SK-N-SH treated with all-trans-retinoic acid at 6 μM for 48 hours (cell line): ENCODE measurements around the gene MYH1.

Source experiments
- ATAC-seq: fragments of 200-7000 bp; cut with Tn5 transposase; 3 replicates; pipeline ENCODE4 v1.9.1; 2020; ENCODE audit warnings: mild to moderate bottlenecking, moderate library complexity
- ARNTL ChIP-seq: fragments of 450-650 bp; formaldehyde crosslinking; IDR thresholded peaks from 2 replicates; pipeline ENCODE4 v1.5.0; 2020; ENCODE audit warnings: low read depth, mild to moderate bottlenecking, moderate library complexity, borderline replicate concordance
- BACH2 ChIP-seq: fragments of 250-450 bp; sonication (Bioruptor Pico); IDR thresholded peaks from 2 replicates; pipeline ENCODE4 v1.9.0; 2021; ENCODE audit warnings: mild to moderate bottlenecking, borderline replicate concordance
- CREB5 ChIP-seq: fragments of 250-450 bp; sonication (Bioruptor Pico); IDR thresholded peaks from 2 replicates; pipeline ENCODE4 v1.5.1; 2020; ENCODE audit warnings: low read depth, mild to moderate bottlenecking, moderate library complexity
- CSDC2 ChIP-seq: fragments of 250-450 bp; sonication (Bioruptor Pico); IDR thresholded peaks from 2 replicates; pipeline ENCODE4 v1.5.0; 2020; ENCODE audit warnings: mild to moderate bottlenecking, moderate library complexity
- CSRNP3 ChIP-seq: fragments of 250-450 bp; sonication (Bioruptor Pico); IDR thresholded peaks from 2 replicates; pipeline ENCODE4 v1.5.1; 2021; ENCODE audit warnings: mild to moderate bottlenecking, moderate library complexity
- ESRRG ChIP-seq: fragments of 250-450 bp; sonication (Bioruptor Pico); IDR thresholded peaks from 2 replicates; pipeline ENCODE4 v1.6.1; 2021; ENCODE audit warnings: mild to moderate bottlenecking
- ISL1 ChIP-seq: fragments of 250-450 bp; sonication (Bioruptor Pico); IDR thresholded peaks from 2 replicates; pipeline ENCODE4 v2.1.2; 2022; ENCODE audit warnings: mild to moderate bottlenecking, moderate library complexity
- OSR1 ChIP-seq: fragments of 250-450 bp; sonication (Bioruptor Pico); IDR thresholded peaks from 2 replicates; pipeline ENCODE4 v1.8.0; 2022; ENCODE audit warnings: moderate library complexity, mild to moderate bottlenecking, inconsistent platforms
- PATZ1 ChIP-seq: fragments of 250-450 bp; sonication (Bioruptor Pico); IDR thresholded peaks from 2 replicates; pipeline ENCODE4 v1.8.0; 2020; ENCODE audit warnings: mild to moderate bottlenecking, moderate library complexity, borderline replicate concordance
- POU6F1 ChIP-seq: fragments of 250-450 bp; sonication (Bioruptor Pico); IDR thresholded peaks from 2 replicates; pipeline ENCODE4 v1.8.0; 2021; ENCODE audit warnings: low read depth, mild to moderate bottlenecking, moderate library complexity, borderline replicate concordance
- PPARA ChIP-seq: fragments of 250-450 bp; sonication (Bioruptor Pico); IDR thresholded peaks from 2 replicates; pipeline ENCODE4 v1.5.0; 2020; ENCODE audit warnings: mild to moderate bottlenecking, borderline replicate concordance
- RARB ChIP-seq: fragments of 250-450 bp; sonication (Bioruptor Pico); IDR thresholded peaks from 2 replicates; pipeline ENCODE4 v1.8.0; 2021; ENCODE audit warnings: mild to moderate bottlenecking, moderate library complexity
- SNAI2 ChIP-seq: fragments of 250-450 bp; sonication (Bioruptor Pico); IDR thresholded peaks from 2 replicates; pipeline ENCODE4 v1.5.0; 2020; ENCODE audit warnings: mild to moderate bottlenecking, moderate library complexity
- TCF4 ChIP-seq: fragments of 250-450 bp; sonication (Bioruptor Pico); IDR thresholded peaks from 2 replicates; pipeline ENCODE4 v1.8.0; 2021; ENCODE audit warnings: mild to moderate bottlenecking, moderate library complexity, borderline replicate concordance
- TOX ChIP-seq: fragments of 250-450 bp; sonication (Bioruptor Pico); IDR thresholded peaks from 2 replicates; pipeline ENCODE4 v1.8.0; 2021; ENCODE audit warnings: mild to moderate bottlenecking, moderate library complexity, borderline replicate concordance
- TSHZ2 ChIP-seq: fragments of 250-450 bp; sonication (Bioruptor Pico); IDR thresholded peaks from 2 replicates; pipeline ENCODE4 v1.5.0; 2020; ENCODE audit warnings: mild to moderate bottlenecking, moderate library complexity
- ZC3H10 ChIP-seq: fragments of 250-450 bp; sonication (Bioruptor Pico); IDR thresholded peaks from 2 replicates; pipeline ENCODE4 v1.5.1; 2021; ENCODE audit warnings: mild to moderate bottlenecking, moderate library complexity
- ZFP3 ChIP-seq: fragments of 250-450 bp; sonication (Bioruptor Pico); IDR thresholded peaks from 2 replicates; pipeline ENCODE4 v1.5.0; 2020; ENCODE audit warnings: mild to moderate bottlenecking, moderate library complexity
- ZFP30 ChIP-seq: fragments of 450-650 bp; formaldehyde crosslinking; IDR thresholded peaks from 2 replicates; pipeline ENCODE4 v1.5.0; 2022; ENCODE audit warnings: mild to moderate bottlenecking, moderate library complexity
- ZNF565 ChIP-seq: fragments of 450-650 bp; formaldehyde crosslinking; conservative IDR thresholded peaks from 2 replicates; pipeline ENCODE4 v1.5.0; 2020; ENCODE audit warnings: low read depth, mild to moderate bottlenecking, moderate library complexity
- ZNF70 ChIP-seq: fragments of 450-650 bp; formaldehyde crosslinking; IDR thresholded peaks from 2 replicates; pipeline ENCODE4 v1.5.0; 2020; ENCODE audit warnings: mild to moderate bottlenecking, moderate library complexity
- ZNF8 ChIP-seq: fragments of 450-650 bp; formaldehyde crosslinking; IDR thresholded peaks from 2 replicates; pipeline ENCODE4 v1.5.0; 2020; ENCODE audit warnings: mild to moderate bottlenecking, moderate library complexity

The MYH1 gene

GRCh38 chr17:10474536-10474935, 43.8 kb downstream of the MYH1 start:
- no peak for ATAC-seq
- TF ChIP-seq TCF4 (CRISPR knock-in tag) (no peak), ESRRG (CRISPR knock-in tag) (no peak), ZNF8 (CRISPR knock-in tag) (no peak)

- no peak for ATAC-seq
- TF ChIP-seq OSR1 (CRISPR knock-in tag) = no peak
Measured at GRCh38 chr17:10471858-10472257, 46.5 kb downstream of the MYH1 start.

- TF ChIP-seq TOX (CRISPR knock-in tag) (no peak), CSRNP3 (CRISPR knock-in tag) (no peak), RARB (CRISPR knock-in tag) (no peak), ZNF70 (CRISPR knock-in tag) (no peak), ISL1 (CRISPR knock-in tag) (no peak), SNAI2 (CRISPR knock-in tag) (no peak), ZFP30 (CRISPR knock-in tag) (no peak), CSDC2 (no peak), PPARA (no peak), ZNF8 (CRISPR knock-in tag) (no peak), ZFP3 (CRISPR knock-in tag) (no peak), TSHZ2 (CRISPR knock-in tag) (no peak), BACH2 (no peak), OSR1 (CRISPR knock-in tag) (no peak), TCF4 (CRISPR knock-in tag) (no peak)
- ATAC-seq = no peak
Measured at GRCh38 chr17:10469459-10469858, 48.9 kb downstream of the MYH1 start, which contains the start of gene MYH4. MYH4 (minus strand) TSS chr17:10469559; CDS start chr17:10466745, 2,814 bp downstream.

GRCh38 chr17:10463402-10463801, 54.9 kb downstream of the MYH1 start:
- no peak for ATAC-seq
- TF ChIP-seq PATZ1 (CRISPR knock-in tag) (no peak), CREB5 (CRISPR knock-in tag) (no peak), ZNF8 (CRISPR knock-in tag) (no peak), BACH2 (no peak), ZC3H10 (CRISPR knock-in tag) (no peak), CSDC2 (no peak), ZNF565 (CRISPR knock-in tag) (no peak), ZFP30 (CRISPR knock-in tag) (no peak), POU6F1 (CRISPR knock-in tag) (no peak), ESRRG (CRISPR knock-in tag) (no peak), ARNTL (CRISPR knock-in tag) (no peak), ISL1 (CRISPR knock-in tag) (no peak)
